Peyer's patch (tissue), 4 donors: ENCODE measurements around the gene EP400. TPM values are rescaled to one million over a fixed set of nuclear protein-coding genes. Genes with fewer than 3 reads are reported as not detected.

Experiments used
- DNase-seq, 3 donors: peaks; one replicate each; pipeline ENCODE4 v3.0.0-alpha.2; 2017 to 2019
- H3K27ac ChIP-seq, 4 donors: fragments of 200-600 bp; sonication (generic); one replicate each; pipeline ENCODE4 v1.5.1; 2016 to 2019
- H3K27me3 ChIP-seq, 2 donors: fragments of 200-600 bp; sonication (generic); one replicate each; pipeline ENCODE4 v1.5.1; 2019
- H3K36me3 ChIP-seq, 3 donors: fragments of 200-600 bp; sonication (generic); one replicate each; pipeline ENCODE4 v1.5.1; 2016 to 2019
- H3K4me1 ChIP-seq, 4 donors: fragments of 200-600 bp; sonication (generic); one replicate each; pipeline ENCODE4 v1.5.1; 2016 to 2019
- H3K4me3 ChIP-seq, 4 donors: fragments of 200-600 bp; sonication (generic); 1 replicate in 3 of 4; 2 replicates in 1 of 4; pipeline ENCODE4 v1.5.1; 2016 to 2019; ENCODE audit warnings: mild to moderate bottlenecking in 1 of 4
- H3K9me3 ChIP-seq, 4 donors: fragments of 200-600 bp; sonication (generic); one replicate each; pipeline ENCODE4 v1.5.1; 2016 to 2019; ENCODE audit warnings: mild to moderate bottlenecking in 1 of 4
- POLR2A ChIP-seq, 2 donors: fragments of 450-650 bp; IDR thresholded peaks; one replicate each; pipeline ENCODE4 v1.5.1; 2017; ENCODE audit warnings: antibody characterized with exemption in 2 of 2, mild to moderate bottlenecking in 2 of 2, moderate library complexity in 2 of 2
- total RNA-seq, 4 donors: library from RNA; depleted of rRNA; stranded (reverse); fragments of >200 nt; gene quantifications; one replicate each; pipeline ENCODE4 v1.1.0, GENCODE V29; 2016
- TF ChIP-seq, protein P1 (sequence below), 6 experiments: fragments of 450-650 bp in 4 of 6; fragments of 200-600 bp in 2 of 6; sonication (generic) in 1 of 6; IDR thresholded peaks; one replicate each; pipeline ENCODE4 v1.5.1; 2017 to 2019; ENCODE audit warnings: antibody characterized with exemption in 6 of 6, mild to moderate bottlenecking in 3 of 6, moderate library complexity in 1 of 6

EP400 gene
- total RNA-seq, 4 donors from 2014 or later = 22.1 to 60.2 (median 49.2) TPM

DNA sequence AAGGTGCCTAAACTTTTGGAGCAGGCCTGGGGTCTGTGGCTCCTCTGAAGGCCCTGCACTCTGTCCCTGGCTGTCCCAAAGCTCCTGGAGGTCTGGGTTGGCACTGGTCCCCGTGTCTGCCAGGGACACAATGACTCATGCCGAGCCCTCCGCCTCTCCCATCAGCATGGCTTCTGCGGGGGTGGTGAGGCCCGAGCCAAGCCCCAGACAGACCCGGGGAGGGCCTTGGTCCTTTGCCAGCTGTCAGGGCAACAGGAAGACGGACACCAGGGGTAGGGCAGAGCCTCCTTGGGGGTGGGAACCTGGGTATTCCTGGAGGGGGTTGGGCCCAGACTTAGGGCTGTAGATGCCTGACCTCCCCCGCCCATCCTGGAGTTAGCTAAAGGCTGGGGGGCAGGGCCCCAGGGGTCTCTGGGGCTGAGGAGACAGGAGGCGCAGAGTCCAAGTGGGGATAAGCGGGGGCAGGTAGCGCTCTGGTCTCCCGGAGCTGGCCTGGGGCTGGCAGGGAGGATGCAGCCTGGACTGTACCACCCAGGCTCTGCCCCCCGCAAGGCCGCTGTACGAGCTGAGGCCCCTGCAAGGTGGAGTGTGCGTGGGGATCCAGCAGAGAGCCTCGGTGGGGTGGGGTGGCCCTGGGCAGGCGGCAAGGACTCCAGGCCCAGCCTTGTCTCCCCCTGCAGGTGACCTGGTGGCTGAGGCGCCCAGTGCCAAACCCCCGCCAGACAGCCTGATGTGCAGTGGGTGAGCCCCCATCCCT is 37.0 kb upstream of the EP400 start:
- H3K4me1 ChIP-seq = peaks cover 0 to 5% (median 0%) of the 10 kb centered on the region in 4 donors
- H3K27me3 ChIP-seq = no peaks in the 10 kb centered on the region
- H3K4me3 ChIP-seq = no peak overlapping the region
- TF ChIP-seq, protein P1, sequence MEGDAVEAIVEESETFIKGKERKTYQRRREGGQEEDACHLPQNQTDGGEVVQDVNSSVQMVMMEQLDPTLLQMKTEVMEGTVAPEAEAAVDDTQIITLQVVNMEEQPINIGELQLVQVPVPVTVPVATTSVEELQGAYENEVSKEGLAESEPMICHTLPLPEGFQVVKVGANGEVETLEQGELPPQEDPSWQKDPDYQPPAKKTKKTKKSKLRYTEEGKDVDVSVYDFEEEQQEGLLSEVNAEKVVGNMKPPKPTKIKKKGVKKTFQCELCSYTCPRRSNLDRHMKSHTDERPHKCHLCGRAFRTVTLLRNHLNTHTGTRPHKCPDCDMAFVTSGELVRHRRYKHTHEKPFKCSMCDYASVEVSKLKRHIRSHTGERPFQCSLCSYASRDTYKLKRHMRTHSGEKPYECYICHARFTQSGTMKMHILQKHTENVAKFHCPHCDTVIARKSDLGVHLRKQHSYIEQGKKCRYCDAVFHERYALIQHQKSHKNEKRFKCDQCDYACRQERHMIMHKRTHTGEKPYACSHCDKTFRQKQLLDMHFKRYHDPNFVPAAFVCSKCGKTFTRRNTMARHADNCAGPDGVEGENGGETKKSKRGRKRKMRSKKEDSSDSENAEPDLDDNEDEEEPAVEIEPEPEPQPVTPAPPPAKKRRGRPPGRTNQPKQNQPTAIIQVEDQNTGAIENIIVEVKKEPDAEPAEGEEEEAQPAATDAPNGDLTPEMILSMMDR (IDR thresholded peaks at IDR 0.05) = no peak
- no peak for TF ChIP-seq POLR2A (IDR thresholded peaks at IDR 0.05)
- H3K9me3 ChIP-seq = no peaks in the 10 kb centered on the region
- H3K27ac ChIP-seq = no peak overlapping the region
- peak in 1 of 3 donors; percentile 29 for DNase-seq
- peaks cover 0 to 93% (median 0%) of the 10 kb centered on the region in 3 donors for H3K36me3 ChIP-seq

DNA sequence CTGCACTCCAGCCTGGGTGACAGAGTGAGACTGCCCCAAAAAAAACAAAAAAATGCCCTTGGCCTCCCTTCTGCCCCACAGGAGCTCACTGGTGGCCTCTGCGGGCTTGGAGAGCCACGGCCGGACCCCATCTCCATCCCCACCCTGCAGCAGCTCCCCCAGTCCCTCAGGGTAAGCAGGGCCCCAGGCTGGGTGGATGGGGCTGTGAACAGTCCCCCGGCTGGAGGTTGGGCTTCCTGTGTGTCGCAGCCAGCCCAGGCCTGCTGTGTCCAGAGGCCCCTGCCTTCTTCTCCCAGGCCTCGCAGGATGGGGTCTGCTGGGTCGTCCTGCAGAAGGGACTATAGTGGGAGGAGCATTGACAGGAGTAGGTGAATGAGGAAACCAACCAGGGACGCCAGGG is 36.1 kb upstream of the EP400 start:
- no peak overlapping the region for H3K4me3 ChIP-seq
- peaks cover 0 to 5% (median 0%) of the 10 kb centered on the region in 4 donors for H3K4me1 ChIP-seq
- DNase-seq = no peak
- H3K36me3 ChIP-seq = peaks cover 0 to 88% (median 0%) of the 10 kb centered on the region in 3 donors
- H3K9me3 ChIP-seq = no peaks in the 10 kb centered on the region
- TF ChIP-seq POLR2A (IDR thresholded peaks at IDR 0.05) = no peak
- TF ChIP-seq, protein P1 (IDR thresholded peaks at IDR 0.05) = no peak
- H3K27ac ChIP-seq = no peak overlapping the region
- H3K27me3 ChIP-seq = no peaks in the 10 kb centered on the region

DNA sequence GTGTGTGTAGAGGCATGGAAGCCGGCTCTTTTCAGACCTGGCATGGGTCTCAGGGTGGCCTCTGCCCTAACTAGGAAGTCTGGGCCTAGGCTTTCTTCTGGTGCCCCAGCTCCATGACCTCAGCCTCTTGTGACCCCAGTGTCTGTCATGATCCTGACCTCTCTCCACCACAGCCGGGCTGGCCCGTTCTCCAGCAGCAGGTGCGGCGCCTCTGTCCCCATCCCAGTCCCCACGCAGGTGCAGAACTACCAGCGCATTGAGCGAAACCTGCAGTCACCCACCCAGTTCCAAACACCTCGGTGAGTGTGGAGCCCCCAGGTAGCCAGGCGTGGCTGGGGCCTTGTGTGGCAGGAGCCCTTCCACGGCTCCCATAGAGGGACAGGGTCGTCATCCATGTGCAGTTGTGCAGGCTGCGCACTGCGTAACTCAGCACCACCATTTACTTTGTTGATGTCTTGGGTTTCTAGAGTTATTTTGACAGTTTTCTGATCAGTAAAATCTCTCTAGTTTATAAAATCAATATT is 35.5 kb upstream of the EP400 start:
- DNase-seq = no peak
- H3K36me3 ChIP-seq = peaks cover 0 to 86% (median 0%) of the 10 kb centered on the region in 3 donors
- no peak for TF ChIP-seq POLR2A (IDR thresholded peaks at IDR 0.05)
- TF ChIP-seq, protein P1 (IDR thresholded peaks at IDR 0.05) = no peak
- no peaks in the 10 kb centered on the region for H3K27me3 ChIP-seq
- no peaks in the 10 kb centered on the region for H3K9me3 ChIP-seq
- H3K4me1 ChIP-seq = peaks cover 0 to 5% (median 0%) of the 10 kb centered on the region in 4 donors
- no peak overlapping the region for H3K27ac ChIP-seq
- no peak overlapping the region for H3K4me3 ChIP-seq

DNA sequence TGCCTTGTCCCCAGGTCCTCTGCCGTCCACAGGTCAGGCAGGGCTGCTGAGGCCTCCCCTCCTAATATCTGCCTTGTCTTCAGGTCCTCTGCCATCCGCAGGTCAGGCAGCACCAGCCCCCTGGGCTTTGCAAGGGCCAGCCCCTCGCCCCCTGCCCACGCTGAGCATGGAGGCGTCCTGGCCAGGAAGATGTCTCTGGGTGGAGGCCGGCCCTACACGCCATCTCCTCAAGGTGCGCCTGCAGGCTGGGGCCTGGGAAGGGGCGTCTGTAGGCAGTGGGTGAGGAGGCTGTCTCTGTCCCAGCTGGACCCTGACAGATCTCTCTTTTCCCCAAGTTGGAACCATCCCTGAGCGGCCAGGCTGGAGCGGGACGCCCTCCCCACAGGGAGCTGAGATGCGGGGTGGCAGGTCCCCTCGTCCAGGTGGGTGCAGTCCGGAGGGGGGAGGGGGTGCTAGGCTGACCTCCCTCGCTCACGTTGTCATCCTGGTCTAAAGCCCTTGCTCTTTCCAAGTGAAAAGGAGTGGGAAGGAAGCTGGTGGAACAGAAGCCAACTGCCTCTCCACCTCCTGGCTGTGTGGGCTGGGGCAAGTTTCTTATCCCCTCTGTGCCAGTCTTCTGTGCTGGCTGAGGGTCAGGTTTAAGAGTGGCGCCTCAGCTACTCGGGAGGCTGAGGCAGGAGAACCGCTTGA is 34.6 kb upstream of the EP400 start:
- H3K27me3 ChIP-seq = no peaks in the 10 kb centered on the region
- no peaks in the 10 kb centered on the region for H3K9me3 ChIP-seq
- TF ChIP-seq, protein P1 (IDR thresholded peaks at IDR 0.05) = no peak
- TF ChIP-seq POLR2A (IDR thresholded peaks at IDR 0.05) = no peak
- no peak overlapping the region for H3K4me3 ChIP-seq
- H3K27ac ChIP-seq = no peak overlapping the region
- peaks cover 0 to 5% (median 0%) of the 10 kb centered on the region in 4 donors for H3K4me1 ChIP-seq
- DNase-seq = no peak
- peaks cover 0 to 86% (median 0%) of the 10 kb centered on the region in 3 donors for H3K36me3 ChIP-seq

DNA sequence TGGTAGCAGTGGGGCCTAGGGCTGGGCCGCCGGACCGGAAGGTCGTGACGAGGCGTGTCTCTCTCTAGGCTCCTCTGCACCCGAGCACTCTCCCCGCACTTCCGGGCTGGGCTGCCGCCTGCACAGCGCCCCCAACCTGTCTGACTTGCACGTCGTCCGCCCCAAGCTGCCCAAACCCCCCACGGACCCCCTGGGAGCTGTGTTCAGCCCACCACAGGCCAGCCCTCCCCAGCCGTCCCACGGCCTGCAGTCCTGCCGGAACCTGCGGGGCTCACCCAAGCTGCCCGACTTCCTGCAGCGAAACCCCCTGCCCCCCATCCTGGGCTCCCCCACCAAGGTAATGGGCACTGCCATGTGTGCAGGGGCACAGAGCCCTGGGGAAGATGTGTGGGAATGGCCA is 33.9 kb upstream of the EP400 start:
- TF ChIP-seq, protein P1 (IDR thresholded peaks at IDR 0.05) = no peak
- TF ChIP-seq POLR2A (IDR thresholded peaks at IDR 0.05) = no peak
- H3K4me3 ChIP-seq = no peak overlapping the region
- H3K27ac ChIP-seq = no peak overlapping the region
- peaks cover 0 to 86% (median 0%) of the 10 kb centered on the region in 3 donors for H3K36me3 ChIP-seq
- no peaks in the 10 kb centered on the region for H3K27me3 ChIP-seq
- no peak for DNase-seq
- peaks cover 0 to 5% (median 0%) of the 10 kb centered on the region in 4 donors for H3K4me1 ChIP-seq
- H3K9me3 ChIP-seq = no peaks in the 10 kb centered on the region
